ENCODE results near the gene NT5DC3. TPM values are rescaled to one million over a fixed set of nuclear protein-coding genes. Genes with fewer than 3 reads are reported as not detected.

The NT5DC3 gene
- total RNA-seq, 2 donors from 2014 or later: 12.4 to 29.7 TPM

DNA sequence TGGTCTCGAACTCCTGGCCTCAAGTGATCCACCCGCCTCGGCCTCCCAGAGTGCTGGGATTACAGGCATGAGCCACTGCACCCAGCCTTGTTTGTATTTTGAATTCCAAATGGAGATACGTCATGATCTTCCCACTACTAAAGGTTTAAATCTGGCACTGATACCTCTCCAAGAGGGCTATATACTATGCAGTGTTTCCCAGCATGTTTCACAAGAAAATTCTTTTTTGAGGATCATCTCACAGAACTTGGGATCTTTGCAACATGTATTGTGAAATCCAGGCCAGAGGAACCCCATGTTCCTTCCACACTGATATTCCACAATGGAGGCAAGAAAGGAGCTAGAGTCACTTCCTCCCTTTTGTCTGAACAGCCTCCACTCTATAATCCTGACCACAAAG, 112.7 kb downstream of the NT5DC3 start:
- Histone ChIP-seq H3K27me3 (replicated peaks; ENCODE audit: insufficient read depth) (no peaks in the 10 kb centered on the region), H3K27ac (no peak overlapping the region), H3K36me3 (no peaks in the 10 kb centered on the region), H3K4me3 (no peak overlapping the region), H3K9me3 (no peaks in the 10 kb centered on the region), H3K4me1 (replicated peaks) (peaks cover 3% of the 10 kb centered on the region)
- 90% methylated on average over 4 of the region's 4 CpGs for WGBS
- intact Hi-C loops (cut with DNase I): no loop called here
- TF ChIP-seq POLR2A (IDR thresholded peaks at IDR 0.05) (no peak), POLR2AphosphoS5 (IDR thresholded peaks at IDR 0.05) (no peak)
- TF ChIP-seq, protein P1, sequence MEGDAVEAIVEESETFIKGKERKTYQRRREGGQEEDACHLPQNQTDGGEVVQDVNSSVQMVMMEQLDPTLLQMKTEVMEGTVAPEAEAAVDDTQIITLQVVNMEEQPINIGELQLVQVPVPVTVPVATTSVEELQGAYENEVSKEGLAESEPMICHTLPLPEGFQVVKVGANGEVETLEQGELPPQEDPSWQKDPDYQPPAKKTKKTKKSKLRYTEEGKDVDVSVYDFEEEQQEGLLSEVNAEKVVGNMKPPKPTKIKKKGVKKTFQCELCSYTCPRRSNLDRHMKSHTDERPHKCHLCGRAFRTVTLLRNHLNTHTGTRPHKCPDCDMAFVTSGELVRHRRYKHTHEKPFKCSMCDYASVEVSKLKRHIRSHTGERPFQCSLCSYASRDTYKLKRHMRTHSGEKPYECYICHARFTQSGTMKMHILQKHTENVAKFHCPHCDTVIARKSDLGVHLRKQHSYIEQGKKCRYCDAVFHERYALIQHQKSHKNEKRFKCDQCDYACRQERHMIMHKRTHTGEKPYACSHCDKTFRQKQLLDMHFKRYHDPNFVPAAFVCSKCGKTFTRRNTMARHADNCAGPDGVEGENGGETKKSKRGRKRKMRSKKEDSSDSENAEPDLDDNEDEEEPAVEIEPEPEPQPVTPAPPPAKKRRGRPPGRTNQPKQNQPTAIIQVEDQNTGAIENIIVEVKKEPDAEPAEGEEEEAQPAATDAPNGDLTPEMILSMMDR (IDR thresholded peaks at IDR 0.05): no peak
- no peak for DNase-seq (ENCODE audit: low spot score)

- peaks cover 3% of the 10 kb centered on the region for H3K4me1 ChIP-seq (replicated peaks)
- intact Hi-C loops (cut with DNase I): no loop called here
- no peaks in the 10 kb centered on the region for H3K27me3 ChIP-seq (replicated peaks; ENCODE audit: insufficient read depth)
- no peak for DNase-seq (ENCODE audit: low spot score)
- no peak overlapping the region for H3K4me3 ChIP-seq
- H3K36me3 ChIP-seq: no peaks in the 10 kb centered on the region
- WGBS: 71% methylated on average over 3 of the region's 3 CpGs
- TF ChIP-seq POLR2AphosphoS5 (IDR thresholded peaks at IDR 0.05): no peak
- no peak for TF ChIP-seq POLR2A (IDR thresholded peaks at IDR 0.05)
- H3K9me3 ChIP-seq: no peaks in the 10 kb centered on the region
- no peak overlapping the region for H3K27ac ChIP-seq
Measured at GRCh38 chr12:103727638-103728037, 113.4 kb downstream of the NT5DC3 start.

GRCh38 chr12:103725398-103725797, 115.6 kb downstream of the NT5DC3 start:
- TF ChIP-seq POLR2AphosphoS5 (IDR thresholded peaks at IDR 0.05) (no peak), POLR2A (IDR thresholded peaks at IDR 0.05) (no peak)
- TF ChIP-seq, protein P1 (IDR thresholded peaks at IDR 0.05): no peak
- intact Hi-C loops (cut with DNase I): no loop called here
- Histone ChIP-seq H3K4me1 (replicated peaks) (peaks cover 3% of the 10 kb centered on the region), H3K27ac (no peak overlapping the region), H3K27me3 (replicated peaks; ENCODE audit: insufficient read depth) (no peaks in the 10 kb centered on the region), H3K4me3 (no peak overlapping the region), H3K36me3 (no peaks in the 10 kb centered on the region), H3K9me3 (no peaks in the 10 kb centered on the region)
- 76% methylated on average over 8 of the region's 8 CpGs for WGBS
- no peak for DNase-seq (ENCODE audit: low spot score)

Other genes with a start within 250 kb of the NT5DC3 start
- gene HSP90B1, start 89.2 kb upstream of the NT5DC3 start, total RNA-seq: 100 to 1,000 TPM; 300 to 652 TPM
- gene TDG, start 124.6 kb upstream of the NT5DC3 start, total RNA-seq: 10 to 100 TPM; 11.6 to 12.1 TPM
- gene GLT8D2, start 209.0 kb upstream of the NT5DC3 start, total RNA-seq: 10 to 100 TPM in 1 of 2 donors, 1 to 10 TPM in 1; 3.1 to 11.2 TPM
- gene HCFC2, start 223.3 kb upstream of the NT5DC3 start, total RNA-seq: 10 to 100 TPM; 18.3 to 18.6 TPM